NK-92 (cell line): ENCODE data around the gene MCM5.

ENCODE experiments used
- DNase-seq: peaks from one replicate; lab custom pipeline; 2025; ENCODE audit not compliant: unreplicated experiment; lab: John Stamatoyannopoulos, UW

Gene MCM5

DNA sequence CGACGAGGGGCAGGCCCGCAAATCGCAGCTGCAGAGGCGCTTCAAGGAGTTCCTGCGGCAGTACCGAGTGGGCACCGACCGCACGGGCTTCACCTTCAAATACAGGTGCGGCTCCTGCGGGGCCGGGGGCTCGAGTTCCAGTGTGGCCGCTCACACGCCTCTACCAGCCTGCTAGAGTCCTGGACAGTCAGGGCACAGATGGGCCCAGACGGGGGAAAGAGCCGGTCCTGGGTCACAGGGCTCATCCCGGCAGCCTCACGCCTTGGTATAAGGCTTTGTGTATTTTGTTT, 506 bp downstream of the MCM5 start:
- DNase-seq = no peak

DNA sequence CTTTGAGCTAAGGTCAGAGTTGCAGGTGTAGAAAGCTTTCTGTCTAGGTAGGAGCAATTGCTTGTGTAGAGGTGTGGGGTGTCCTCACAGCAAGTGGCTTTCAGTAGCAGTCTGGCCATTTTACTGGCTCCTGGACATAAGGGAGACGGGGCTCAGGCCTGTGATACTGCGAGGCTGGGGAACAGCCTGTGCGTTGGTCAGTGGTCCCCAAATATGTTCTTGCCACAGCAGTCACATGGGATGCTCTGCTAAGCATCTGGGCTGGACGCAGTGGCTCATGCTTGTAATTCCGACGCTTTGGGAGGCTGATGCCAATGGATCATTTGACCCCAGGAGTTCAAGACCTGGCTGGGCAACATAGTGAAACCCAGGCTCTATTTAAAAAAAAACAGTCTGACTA, 1.9 kb downstream of the MCM5 start:
- DNase-seq = no peak

DNA sequence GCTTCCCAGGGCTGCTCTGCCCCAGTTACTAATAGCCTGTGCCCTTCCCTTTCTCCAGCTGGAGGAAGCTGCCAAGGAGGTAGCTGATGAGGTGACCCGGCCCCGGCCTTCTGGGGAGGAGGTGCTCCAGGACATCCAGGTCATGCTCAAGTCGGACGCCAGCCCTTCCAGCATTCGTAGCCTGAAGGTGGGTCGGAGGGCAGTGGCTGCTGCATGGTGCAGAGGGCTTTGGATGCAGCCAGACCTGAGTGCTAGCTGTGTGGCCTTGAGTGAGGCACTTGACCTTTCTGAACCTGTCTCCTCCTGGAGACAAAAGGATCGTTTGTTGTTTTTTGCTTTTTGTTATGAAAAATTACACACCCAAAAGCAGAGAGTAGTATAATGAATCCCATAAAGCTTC, 3.4 kb downstream of the MCM5 start:
- no peak for DNase-seq

DNA sequence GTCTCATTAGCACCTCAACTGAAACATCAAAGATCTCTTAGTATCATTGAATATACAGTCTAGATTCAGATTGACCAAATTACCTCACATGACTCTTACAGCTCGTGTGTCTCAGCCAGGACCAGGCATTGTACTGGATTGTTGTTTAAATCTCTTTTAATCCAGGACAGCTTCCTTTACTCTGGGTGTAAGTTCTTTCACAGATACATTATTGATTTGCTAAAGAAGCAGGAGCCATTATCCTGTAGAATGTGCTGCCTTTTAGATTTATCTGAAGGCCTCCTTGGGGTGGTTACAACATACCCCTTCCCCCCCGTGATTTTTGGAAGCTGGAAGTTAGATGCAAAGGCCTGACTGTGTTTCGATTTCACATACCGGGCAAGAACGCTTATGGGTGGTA, 4.2 kb downstream of the MCM5 start:
- no peak for DNase-seq

DNA sequence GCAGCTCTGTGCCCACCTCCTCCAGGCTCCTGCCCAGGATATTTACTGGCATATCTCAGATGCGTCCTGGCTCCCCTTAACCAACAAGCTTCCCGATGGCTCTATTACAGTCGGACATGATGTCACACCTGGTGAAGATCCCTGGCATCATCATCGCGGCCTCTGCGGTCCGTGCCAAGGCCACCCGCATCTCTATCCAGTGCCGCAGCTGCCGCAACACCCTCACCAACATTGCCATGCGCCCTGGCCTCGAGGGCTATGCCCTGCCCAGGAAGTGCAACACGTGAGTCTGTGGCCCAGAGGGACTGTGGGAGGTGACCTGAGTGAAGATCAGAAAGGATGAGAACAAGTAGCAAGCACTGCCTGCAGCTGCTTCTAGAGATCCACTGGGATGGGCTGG, 6.5 kb downstream of the MCM5 start:
- DNase-seq = no peak

DNA sequence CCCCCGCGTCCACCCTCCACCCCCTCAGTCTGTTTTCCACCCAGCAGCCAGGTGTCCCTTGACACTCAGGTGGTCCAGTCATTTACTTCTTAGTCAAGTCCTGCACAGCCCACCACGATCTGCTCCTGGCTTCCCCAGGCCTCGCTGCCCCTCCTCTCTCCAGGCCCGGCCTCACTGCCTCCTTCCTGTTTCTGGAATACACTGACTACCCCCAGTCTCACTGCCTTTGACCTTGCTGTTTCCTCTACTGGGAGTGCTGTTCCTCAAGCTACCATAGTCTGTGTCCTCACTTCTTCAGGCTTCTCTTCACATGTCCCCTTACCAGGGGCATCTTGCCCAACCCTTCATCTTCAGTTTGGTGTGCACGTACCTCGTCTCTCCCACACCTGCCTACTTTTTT, 7.4 kb downstream of the MCM5 start:
- DNase-seq = no peak

DNA sequence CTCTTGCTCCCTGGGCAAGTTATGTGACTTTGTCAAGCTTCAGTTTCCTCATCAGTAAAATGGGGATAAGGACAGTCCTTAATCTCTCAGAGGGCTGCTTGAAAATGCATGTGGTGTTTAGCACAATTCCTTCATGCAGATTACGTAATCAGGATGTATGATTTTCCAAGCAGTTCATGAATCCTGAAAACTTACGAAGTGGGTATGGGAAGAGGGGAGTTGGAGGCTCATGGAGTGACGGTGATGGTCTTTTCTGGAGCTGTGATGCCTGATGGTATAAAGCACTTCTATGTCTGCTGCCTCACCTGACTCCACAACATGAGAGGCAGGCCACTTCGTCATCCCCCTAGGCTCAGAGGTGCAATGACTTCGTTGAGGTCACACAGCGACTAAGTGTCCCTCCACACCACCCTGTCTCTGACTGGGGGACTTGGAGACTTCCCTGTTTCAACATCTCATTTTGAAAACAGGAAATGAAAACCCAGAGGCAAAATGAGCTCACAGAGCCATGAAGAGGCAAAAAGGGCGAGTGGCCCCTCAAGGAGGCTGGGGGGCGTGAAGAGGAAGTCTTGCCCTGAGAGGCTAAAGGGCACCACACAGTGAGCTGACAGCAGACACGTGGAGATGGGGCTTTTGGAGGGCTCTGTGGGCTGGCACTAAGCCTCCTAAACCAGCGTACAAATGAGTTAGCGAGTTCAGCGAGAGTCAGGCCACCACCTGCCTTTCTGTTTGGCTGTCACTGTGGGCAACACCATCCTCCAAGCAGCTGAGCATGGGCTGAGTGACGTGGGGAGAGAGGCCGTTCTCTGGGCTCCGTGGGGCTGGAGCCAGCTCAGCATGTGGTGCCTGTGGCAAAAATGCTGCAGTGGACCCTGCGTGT, 10.1 kb downstream of the MCM5 start:
- DNase-seq = no peak

DNA sequence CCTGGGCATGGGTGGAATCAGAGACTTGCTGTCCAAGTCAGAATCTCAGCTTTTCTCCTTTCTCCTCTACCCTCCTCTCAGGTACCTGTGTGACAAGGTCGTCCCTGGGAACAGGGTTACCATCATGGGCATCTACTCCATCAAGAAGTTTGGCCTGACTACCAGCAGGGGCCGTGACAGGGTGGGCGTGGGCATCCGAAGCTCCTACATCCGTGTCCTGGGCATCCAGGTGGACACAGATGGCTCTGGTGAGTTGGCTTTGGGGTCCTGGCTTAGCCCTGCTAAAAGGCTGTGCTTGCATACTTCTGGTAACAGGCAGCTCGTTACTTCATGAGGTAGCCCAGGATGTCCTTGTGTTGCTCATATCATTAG, 10.7 kb downstream of the MCM5 start:
- no peak for DNase-seq

DNA sequence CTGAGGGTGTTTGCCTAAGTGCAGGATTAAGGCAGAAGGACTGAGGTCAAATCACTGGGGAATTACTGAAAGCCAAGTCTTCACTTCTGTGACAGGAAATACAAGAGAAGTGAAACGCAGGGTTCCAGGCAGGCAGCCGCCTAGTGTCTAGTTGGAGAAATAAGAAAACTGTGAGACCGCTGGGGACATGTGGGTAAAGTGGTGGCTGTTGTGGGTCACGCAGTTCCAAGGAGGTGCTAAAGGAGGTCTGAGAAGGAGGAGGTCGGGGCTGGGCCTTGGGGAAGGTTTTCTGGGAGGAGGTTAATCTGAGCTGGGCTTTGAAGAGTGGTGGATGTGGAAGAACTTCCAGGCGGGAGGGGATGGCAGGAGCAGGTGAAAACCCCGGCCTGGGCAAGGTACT, 11.2 kb downstream of the MCM5 start:
- DNase-seq = no peak

DNA sequence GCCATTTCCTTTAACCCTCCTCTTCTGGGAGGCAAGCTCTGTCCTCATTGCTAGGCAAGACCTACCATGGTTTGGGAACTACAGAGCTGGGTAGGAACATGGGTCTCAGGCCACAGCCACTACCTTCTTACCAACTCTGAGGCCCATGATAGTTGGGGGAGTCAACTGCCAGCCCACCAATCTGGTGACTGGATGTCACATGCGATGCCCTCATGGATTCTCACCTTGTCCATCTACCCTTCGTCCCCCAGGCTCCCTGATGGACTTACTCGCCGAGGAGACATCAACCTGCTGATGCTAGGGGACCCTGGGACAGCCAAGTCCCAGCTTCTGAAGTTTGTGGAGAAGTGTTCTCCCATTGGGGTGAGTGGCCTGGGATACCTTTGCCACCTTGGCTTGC, 13.7 kb downstream of the MCM5 start:
- no peak for DNase-seq

DNA sequence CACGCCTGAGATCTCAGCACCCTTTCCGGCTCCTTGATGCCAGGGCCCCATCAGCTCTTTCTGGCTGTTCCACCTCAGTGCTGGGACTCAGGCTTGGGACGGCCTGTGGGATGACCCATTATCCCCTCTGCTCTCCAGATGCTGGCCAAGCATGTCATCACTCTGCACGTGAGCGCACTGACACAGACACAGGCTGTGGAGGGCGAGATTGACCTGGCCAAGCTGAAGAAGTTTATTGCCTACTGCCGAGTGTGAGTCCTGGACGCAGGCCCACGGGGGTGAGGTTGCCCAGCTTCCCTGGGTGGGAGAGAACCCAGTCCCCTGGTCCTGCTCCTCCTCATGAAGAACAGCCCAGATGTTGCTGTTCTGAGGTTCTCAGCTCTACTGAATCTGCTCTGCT, 17.7 kb downstream of the MCM5 start:
- DNase-seq = no peak

DNA sequence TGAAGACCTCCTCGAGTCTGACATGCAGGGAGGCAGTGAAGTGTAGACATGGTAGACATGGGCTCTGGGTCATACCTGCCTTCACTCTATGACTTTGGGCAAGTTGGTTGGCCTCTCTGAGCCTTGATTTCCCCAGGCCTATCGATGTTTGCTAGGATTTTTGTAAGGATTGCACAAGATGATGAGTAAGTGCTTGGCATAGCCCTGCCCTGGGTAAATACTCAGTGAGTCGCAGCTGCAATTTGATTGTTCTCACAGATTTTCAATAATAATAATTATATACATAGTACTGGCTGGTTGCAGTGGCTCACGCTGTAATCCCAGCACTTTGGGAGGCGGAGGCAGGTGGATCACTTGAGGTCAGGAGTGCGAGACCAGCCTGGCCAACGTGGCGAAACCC, 18.1 kb downstream of the MCM5 start:
- no peak for DNase-seq

DNA sequence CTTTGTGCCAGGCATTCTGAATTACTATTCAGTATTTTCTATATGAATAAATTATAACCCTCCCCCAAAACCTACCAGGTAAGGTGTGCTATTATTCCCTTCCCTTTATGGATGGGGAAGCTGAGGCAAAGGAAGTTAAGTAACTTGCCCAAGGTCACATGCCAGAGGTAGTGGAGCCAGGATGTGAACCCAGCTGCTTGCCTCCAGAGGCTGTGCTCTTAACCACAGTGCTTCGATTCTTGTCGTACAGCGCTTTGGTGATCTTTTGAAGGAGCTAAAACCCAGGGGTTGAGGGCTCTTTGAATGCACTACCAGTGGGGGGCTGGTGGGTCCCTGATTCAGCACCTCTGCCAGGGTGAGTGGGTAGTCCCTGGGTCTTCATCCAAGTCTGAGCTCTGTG, 18.8 kb downstream of the MCM5 start:
- DNase-seq = no peak

DNA sequence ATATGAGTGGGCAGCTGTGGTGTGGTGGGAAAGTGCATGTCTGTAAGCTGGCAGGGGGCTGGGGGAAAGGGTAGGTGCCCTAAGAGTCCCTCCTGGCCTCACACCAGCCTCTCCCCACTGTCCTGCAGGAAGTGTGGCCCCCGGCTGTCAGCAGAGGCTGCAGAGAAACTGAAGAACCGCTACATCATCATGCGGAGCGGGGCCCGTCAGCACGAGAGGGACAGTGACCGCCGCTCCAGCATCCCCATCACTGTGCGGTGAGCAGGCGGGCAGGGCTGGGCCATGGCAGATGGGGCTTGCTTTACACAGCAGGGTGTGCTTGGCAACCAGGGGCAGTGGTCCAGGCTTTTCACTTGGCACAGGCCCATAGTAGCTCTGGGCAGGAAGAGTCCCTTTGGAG, 19.8 kb downstream of the MCM5 start:
- no peak for DNase-seq

DNA sequence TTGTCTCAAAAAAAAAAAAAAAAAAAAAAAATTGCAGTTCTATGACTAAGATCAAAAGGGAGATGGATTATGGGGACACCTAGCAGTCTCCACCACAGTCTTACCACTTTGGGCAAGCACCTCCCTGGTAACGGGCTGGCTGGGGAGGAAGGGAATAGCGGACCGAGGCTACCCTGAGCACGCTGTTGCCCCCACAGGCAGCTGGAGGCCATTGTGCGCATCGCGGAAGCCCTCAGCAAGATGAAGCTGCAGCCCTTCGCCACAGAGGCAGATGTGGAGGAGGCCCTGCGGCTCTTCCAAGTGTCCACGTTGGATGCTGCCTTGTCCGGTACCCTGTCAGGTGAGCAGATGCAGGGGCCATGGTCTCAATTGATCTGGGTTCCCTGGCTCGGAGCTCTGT, 21.2 kb downstream of the MCM5 start:
- no peak for DNase-seq

DNA sequence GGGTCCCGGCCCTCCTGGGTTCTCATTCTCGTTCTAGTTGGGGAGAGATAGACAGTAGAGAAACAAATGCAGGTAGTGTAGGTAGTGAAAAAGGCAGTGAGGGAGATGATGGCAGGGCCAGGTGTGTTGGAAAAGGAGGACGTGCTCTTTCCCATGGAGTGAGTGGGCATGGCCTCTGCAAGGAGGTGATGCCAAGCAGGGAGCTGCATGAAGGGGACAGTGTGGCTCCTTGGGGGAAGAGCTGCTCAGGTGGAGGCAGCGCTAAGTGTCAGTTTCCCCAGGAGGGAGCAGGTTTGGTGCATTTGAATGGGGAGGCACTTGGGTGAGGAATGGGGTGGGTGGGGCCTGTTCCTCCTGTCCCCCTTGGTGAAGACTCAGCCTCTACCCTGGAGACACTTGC, 22.2 kb downstream of the MCM5 start:
- DNase-seq = no peak

DNA sequence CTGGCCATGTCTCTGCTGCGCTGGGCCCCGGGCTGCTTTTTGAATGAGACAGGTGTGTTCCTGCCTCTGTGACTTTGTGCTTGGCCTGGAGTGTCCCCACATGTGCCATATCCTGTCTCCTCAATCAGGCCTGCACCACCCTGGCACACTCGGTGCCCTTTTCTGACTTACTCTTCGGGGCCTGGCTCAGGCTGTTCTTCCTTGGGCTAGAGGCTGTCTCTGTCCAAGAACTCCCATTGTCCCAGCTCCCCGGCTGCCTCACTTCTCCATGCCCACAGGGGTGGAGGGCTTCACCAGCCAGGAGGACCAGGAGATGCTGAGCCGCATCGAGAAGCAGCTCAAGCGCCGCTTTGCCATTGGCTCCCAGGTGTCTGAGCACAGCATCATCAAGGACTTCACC, 23.0 kb downstream of the MCM5 start:
- no peak for DNase-seq

DNA sequence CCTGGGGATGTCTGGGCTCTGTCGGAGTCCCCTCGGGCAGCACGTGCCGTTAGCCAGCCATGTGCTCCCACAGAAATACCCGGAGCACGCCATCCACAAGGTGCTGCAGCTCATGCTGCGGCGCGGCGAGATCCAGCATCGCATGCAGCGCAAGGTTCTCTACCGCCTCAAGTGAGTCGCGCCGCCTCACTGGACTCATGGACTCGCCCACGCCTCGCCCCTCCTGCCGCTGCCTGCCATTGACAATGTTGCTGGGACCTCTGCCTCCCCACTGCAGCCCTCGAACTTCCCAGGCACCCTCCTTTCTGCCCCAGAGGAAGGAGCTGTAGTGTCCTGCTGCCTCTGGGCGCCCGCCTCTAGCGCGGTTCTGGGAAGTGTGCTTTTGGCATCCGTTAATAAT, 24.1 kb downstream of the MCM5 start:
- no peak for DNase-seq

DNA sequence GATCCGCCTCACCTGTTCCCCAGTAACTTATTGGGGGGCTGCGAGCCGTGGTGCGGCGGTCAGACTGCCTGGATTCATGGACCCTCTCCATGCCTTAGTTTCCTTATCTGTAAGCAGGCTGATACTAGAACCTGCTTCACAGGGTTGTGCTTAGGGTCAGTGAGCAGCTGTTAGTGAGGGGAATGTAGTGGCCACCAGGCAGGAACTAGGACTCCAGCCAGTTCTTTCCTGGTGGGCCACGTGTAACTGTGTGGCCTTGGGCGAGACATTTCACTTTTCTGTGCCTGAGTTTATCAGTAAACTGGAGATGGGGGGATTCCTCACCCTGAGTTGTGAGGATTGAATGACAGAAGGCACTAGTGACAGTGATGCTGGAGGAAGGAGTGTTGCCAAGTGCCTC, 24.8 kb downstream of the MCM5 start:
- DNase-seq = no peak

DNA sequence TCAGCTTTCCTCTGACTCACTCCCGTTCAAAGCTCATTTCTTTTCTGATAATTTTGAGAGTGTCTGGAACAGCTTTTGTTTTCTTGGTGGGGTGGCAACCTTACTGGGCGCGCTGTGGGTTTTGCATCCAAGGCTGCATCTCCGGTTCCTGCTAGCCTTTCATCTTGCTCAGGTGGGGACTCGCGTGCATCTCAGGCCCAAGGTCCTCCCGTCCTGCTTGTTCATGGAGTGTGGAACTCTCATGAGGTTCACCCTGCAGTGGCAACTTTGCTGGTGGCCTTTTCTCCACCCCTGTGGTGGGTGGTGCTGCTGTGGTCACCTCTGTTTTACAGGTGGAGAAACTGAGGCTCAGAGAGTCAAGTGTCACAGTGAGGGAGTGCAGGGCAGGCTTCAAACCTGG, 25.6 kb downstream of the MCM5 start:
- DNase-seq = no peak

DNA sequence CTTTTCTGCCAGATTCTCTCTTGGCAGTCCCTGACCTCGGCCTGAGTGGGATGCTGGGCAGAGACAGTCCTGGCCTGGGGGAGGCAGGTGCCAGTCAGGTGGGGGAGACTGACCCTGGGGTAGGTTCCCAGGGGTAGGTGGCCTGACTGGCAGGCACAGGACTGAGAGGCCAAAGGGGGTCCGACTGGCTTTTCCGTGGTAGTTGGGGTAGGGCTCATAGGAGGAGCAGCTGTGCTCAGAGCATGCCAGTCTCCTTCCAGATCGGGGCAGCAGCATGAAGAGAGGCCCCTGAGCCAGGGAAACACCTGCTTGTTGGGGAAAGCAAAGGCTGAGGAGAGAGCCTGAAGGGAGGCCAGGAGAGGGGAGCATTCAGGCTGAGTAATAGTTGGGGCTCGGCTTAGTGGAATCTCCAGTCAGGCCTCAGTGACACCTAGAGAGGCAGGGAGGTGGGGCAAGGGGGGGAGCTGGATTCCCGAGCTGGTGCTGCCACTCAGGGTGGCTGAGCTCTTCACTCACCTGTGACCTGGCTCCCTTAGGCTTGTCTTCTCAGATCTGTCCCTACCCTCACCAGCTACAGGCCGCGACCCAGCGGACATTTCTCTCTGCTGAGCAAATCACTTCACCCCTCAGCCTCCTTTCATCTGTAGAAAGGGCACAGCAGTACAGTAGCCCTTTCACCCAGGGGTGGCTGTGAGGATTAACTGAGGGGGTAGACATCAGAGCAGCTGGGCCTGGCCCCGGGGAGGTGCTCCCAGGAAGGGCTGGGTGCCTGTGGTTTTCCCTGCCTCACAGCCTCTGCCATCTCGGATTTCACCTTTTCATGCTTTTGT, 26.2 kb downstream of the MCM5 start:
- DNase-seq = no peak

DNA sequence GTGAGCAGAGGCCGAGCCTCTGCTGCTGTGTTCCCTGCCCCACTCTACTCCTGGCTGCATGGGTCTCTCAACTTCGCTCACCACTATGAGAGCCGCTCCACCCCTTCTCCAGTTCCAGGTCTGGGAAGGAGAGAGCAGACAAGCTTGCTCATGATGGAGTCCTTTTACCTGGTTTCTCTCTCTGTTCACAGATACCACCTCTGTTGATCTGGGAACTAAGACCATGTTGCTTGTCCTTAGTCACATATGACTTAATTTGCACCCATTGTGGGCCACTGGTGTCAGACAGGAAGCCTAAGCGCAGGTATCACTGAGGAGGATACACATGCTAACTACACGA, 26.8 kb downstream of the MCM5 start:
- no peak for DNase-seq

DNA sequence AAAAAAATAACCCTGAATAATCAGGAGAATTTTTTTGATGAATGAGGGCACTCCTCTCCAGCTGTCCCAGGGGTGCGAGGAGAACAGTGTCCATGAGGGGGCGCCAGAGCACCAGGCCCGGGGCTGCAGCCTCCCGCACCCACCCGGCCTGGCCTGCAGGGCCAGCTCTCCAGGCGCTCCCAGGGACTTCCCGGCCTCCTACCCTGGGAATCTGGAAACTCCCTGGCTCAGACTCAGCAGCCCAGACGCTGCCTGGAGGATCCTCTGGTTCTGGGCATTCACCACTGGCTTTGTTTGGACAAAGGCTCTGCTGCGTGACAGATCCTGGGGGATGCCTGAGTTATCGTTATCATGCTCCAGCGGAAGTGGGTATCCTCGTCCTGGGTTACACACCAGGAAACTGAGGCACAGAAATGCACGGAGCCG, 31.0 kb downstream of the MCM5 start:
- DNase-seq = no peak
